Measurements from ENCODE around the gene NUDT21. TPM values are rescaled to one million over a fixed set of nuclear protein-coding genes. Genes with fewer than 3 reads are reported as not detected.

Gene NUDT21
- total and polyA plus RNA-seq, 2 of the 4 experiments (the other 2 are of a cell fraction): 52.4 to 166 TPM

DNA sequence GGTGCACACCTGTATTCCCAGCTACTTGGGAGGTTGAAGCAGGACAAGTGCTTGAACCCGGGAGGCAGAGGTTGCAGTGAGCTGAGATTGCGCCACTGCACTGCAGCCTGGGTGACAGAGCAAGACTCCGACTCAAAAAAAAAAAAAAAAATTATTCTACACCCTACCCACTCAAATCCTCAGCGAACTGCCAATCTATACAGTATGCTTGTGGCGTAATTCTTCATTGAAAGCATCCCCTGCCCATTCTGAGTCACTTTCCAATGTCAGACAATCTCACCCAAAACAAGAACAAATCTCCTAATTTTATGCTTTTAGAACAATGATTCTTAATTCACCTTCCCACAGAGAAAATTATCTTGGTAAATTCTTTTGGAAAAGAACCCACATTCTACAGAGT lies 37.8 kb downstream of the NUDT21 start:
- peaks cover 13% of the 10 kb centered on the region for H3K36me3 ChIP-seq (ENCODE audit: control insufficient read depth, insufficient read depth, low read length)
- H2BK15ac ChIP-seq (ENCODE audit: low read depth, low read length): no peak overlapping the region
- intact Hi-C loops (cut with micrococcal nuclease) (no loop called here), in situ Hi-C loops (cut with MboI; ENCODE audit: low sequenced_read_pairs) (no loop called here), dilution Hi-C loops (cut with HindIII; ENCODE audit: low sequenced_read_pairs, unreplicated experiment) (no loop called here)
- CTCF ChIA-PET: interaction anchor here (0.6 kb wide), 1 partner anchor 23 kb away, joined by 3 read pairs; no protein-coding TSS in a partner anchor
- peaks cover 5% of the 10 kb centered on the region; the same call in 1 of the 2 replicates for H3K4me1 ChIP-seq (ENCODE audit: control insufficient read depth, insufficient read depth, low read length)
- H2AK5ac ChIP-seq (ENCODE audit: low read depth, low read length): no peak overlapping the region
- H4K5ac ChIP-seq (ENCODE audit: low read depth, low read length): no peak overlapping the region
- no peak overlapping the region for H2AK9ac ChIP-seq (replicated peaks; ENCODE audit: low read depth, low read length, poor library complexity)
- H3K14ac ChIP-seq (replicated peaks; ENCODE audit: low read depth, low read length): no peak overlapping the region
- ATAC-seq (ENCODE audit: low read depth): no peak
- no peaks in the 10 kb centered on the region for H3K27me3 ChIP-seq (ENCODE audit: control insufficient read depth, insufficient read depth, low read length)
- H3K23ac ChIP-seq (ENCODE audit: low read depth, low read length): no peak overlapping the region
- no peak overlapping the region for H2BK120ac ChIP-seq (ENCODE audit: low read depth, low read length)
- no peak overlapping the region for H2BK5ac ChIP-seq (ENCODE audit: low read depth, low read length, poor library complexity, severe bottlenecking)
- H3K79me1 ChIP-seq (ENCODE audit: low read depth in 1 of 2, low read length in 2 of 2): peaks cover 30 to 64% of the 10 kb centered on the region in 2 experiments
- H3K4me2 ChIP-seq (ENCODE audit: low read depth, low read length): no peak overlapping the region
- no peak overlapping the region for H4K8ac ChIP-seq (ENCODE audit: low read depth in 2 of 2, low read length in 2 of 2)
- no peak overlapping the region for H3K4me3 ChIP-seq (ENCODE audit: insufficient read depth, low read depth, low read length)
- 100% methylated on average over 1 of the region's 5 CpGs; no CpG with 5 or more reads in 1 of the 2 experiments for WGBS, 2 experiments (ENCODE audit: extremely low coverage in 2 of 2, insufficient read length in 1 of 2)
- no peak overlapping the region for H3K4ac ChIP-seq (ENCODE audit: low read depth, low read length)
- no peak overlapping the region for H3K9ac ChIP-seq (ENCODE audit: low read depth, low read length)
- H3K9me1 ChIP-seq (ENCODE audit: insufficient read depth, low read length): peaks cover 5% of the 10 kb centered on the region; the same call in 1 of the 2 replicates
- POLR2A ChIA-PET (ENCODE audit: unreplicated experiment): no interaction called here
- H3K18ac ChIP-seq (ENCODE audit: low read depth, low read length): no peak overlapping the region
- BruUV-seq (replicated peaks): no TSS peak
- no peak overlapping the region for H3K56ac ChIP-seq (ENCODE audit: extremely low read depth, insufficient read depth, low read length)
- H2BK20ac ChIP-seq (ENCODE audit: low read depth, low read length): no peak overlapping the region
- H3K27ac ChIP-seq (ENCODE audit: insufficient read depth, low read length): no peak overlapping the region
- TF ChIP-seq MAZ (IDR thresholded peaks at IDR 0.05; ENCODE audit: borderline replicate concordance, low read depth, low read length) (no peak), RCOR1 (IDR thresholded peaks at IDR 0.05; ENCODE audit: insufficient replicate concordance, low read length) (no peak), BHLHE40 (IDR thresholded peaks at IDR 0.05; ENCODE audit: low read depth, low read length) (no peak), POLR2A (IDR thresholded peaks at IDR 0.05; ENCODE audit: low read depth, low read length) (no peak), MXI1 (IDR thresholded peaks at IDR 0.05; ENCODE audit: borderline replicate concordance, low read depth, low read length) (no peak), CEBPB (IDR thresholded peaks at IDR 0.05; ENCODE audit: low read depth, low read length) (no peak)
- TF ChIP-seq, protein P1, sequence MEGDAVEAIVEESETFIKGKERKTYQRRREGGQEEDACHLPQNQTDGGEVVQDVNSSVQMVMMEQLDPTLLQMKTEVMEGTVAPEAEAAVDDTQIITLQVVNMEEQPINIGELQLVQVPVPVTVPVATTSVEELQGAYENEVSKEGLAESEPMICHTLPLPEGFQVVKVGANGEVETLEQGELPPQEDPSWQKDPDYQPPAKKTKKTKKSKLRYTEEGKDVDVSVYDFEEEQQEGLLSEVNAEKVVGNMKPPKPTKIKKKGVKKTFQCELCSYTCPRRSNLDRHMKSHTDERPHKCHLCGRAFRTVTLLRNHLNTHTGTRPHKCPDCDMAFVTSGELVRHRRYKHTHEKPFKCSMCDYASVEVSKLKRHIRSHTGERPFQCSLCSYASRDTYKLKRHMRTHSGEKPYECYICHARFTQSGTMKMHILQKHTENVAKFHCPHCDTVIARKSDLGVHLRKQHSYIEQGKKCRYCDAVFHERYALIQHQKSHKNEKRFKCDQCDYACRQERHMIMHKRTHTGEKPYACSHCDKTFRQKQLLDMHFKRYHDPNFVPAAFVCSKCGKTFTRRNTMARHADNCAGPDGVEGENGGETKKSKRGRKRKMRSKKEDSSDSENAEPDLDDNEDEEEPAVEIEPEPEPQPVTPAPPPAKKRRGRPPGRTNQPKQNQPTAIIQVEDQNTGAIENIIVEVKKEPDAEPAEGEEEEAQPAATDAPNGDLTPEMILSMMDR (conservative IDR thresholded peaks at IDR 0.05; ENCODE audit: low read depth, low read length): no peak
- TF ChIP-seq, protein P2, sequence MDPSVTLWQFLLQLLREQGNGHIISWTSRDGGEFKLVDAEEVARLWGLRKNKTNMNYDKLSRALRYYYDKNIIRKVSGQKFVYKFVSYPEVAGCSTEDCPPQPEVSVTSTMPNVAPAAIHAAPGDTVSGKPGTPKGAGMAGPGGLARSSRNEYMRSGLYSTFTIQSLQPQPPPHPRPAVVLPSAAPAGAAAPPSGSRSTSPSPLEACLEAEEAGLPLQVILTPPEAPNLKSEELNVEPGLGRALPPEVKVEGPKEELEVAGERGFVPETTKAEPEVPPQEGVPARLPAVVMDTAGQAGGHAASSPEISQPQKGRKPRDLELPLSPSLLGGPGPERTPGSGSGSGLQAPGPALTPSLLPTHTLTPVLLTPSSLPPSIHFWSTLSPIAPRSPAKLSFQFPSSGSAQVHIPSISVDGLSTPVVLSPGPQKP (IDR thresholded peaks at IDR 0.05; ENCODE audit: borderline replicate concordance, low read depth, low read length): no peak
- no peak overlapping the region for H4K91ac ChIP-seq (ENCODE audit: insufficient read depth, low read depth, low read length)
- H2AFZ ChIP-seq (replicated peaks; ENCODE audit: low read length, poor library complexity): no peak overlapping the region
- DNase-seq: no peak
- H3K9me3 ChIP-seq (ENCODE audit: control insufficient read depth, insufficient read depth, low read length): no peaks in the 10 kb centered on the region
- peaks cover 21% of the 10 kb centered on the region; the same call in 1 of the 2 replicates for H4K20me1 ChIP-seq (ENCODE audit: insufficient read depth, low read length)

Measured in IMR-90 (cell line).